HG03378 (cell line): ENCODE measurements around the gene ABHD12.
"Not testable (repeated sequence)": the region's sequence is repeated elsewhere in the genome, so short reads cannot be mapped to it uniquely, and the experiment has no call there.

Source experiments
- ATAC-seq: cut with Tn5 transposase; IDR thresholded peaks from one replicate; pipeline ENCODE4 v1.9.1; 2021; ENCODE audit warnings: mild to moderate bottlenecking, moderate library complexity; ENCODE audit not compliant: unreplicated experiment

The ABHD12 gene

GRCh38 chr20:25278636-25279361, 111.8 kb downstream of the ABHD12 start:
- no peak for ATAC-seq

- no peak for ATAC-seq
Measured at GRCh38 chr20:25277941-25278521, 112.6 kb downstream of the ABHD12 start.

GRCh38 chr20:25277051-25277801, 113.4 kb downstream of the ABHD12 start:
- ATAC-seq, result no peak

GRCh38 chr20:25276533-25277050, 114.0 kb downstream of the ABHD12 start:
- ATAC-seq, result no peak

- no peak for ATAC-seq
Measured at GRCh38 chr20:25275813-25276532, 114.7 kb downstream of the ABHD12 start.

GRCh38 chr20:25274891-25275812, 115.5 kb downstream of the ABHD12 start:
- no peak for ATAC-seq

- no peak for ATAC-seq
Measured at GRCh38 chr20:25274481-25274880, 116.2 kb downstream of the ABHD12 start.

GRCh38 chr20:25273541-25274358, 116.9 kb downstream of the ABHD12 start:
- no peak for ATAC-seq

GRCh38 chr20:25273046-25273445, 117.6 kb downstream of the ABHD12 start:
- ATAC-seq, result no peak

GRCh38 chr20:25272223-25273000, 118.2 kb downstream of the ABHD12 start:
- ATAC-seq, result no peak

GRCh38 chr20:25271486-25272222, 119.0 kb downstream of the ABHD12 start:
- ATAC-seq, result no peak

- no peak for ATAC-seq
Measured at GRCh38 chr20:25270829-25271251, 119.8 kb downstream of the ABHD12 start.

- no peak for ATAC-seq
Measured at GRCh38 chr20:25269833-25270170, 120.8 kb downstream of the ABHD12 start.

- no peak for ATAC-seq
Measured at GRCh38 chr20:25269057-25269832, 121.4 kb downstream of the ABHD12 start.

- not testable (repeated sequence) for ATAC-seq
Measured at GRCh38 chr20:25260770-25261437, 129.7 kb downstream of the ABHD12 start.

- ATAC-seq, result no peak
Measured at GRCh38 chr20:25259788-25260254, 130.8 kb downstream of the ABHD12 start.
